Nephron progenitor cell (in vitro differentiated cells): ENCODE results near the gene CACNA1C.

Experiments
- DNase-seq: peaks from one replicate; pipeline ENCODE4 v3.0.0; 2021
- H3K27ac Mint-ChIP-seq: 2 replicates; pipeline ENCODE4 v1.8.0; 2021; ENCODE audit warnings: mild to moderate bottlenecking, moderate library complexity, mixed read lengths
- H3K27me3 Mint-ChIP-seq: 2 replicates; pipeline ENCODE4 v1.8.0; 2021; ENCODE audit warnings: mild to moderate bottlenecking, low read depth, mixed read lengths; ENCODE audit not compliant: poor library complexity
- H3K36me3 Mint-ChIP-seq: 2 replicates; pipeline ENCODE4 v1.8.0; 2021; ENCODE audit warnings: low read depth, mixed read lengths
- H3K4me1 Mint-ChIP-seq: 2 replicates; pipeline ENCODE4 v1.8.0; 2021; ENCODE audit warnings: mixed read lengths
- H3K4me3 Mint-ChIP-seq: 2 replicates; pipeline ENCODE4 v1.8.0; 2021; ENCODE audit warnings: mild to moderate bottlenecking, moderate library complexity, mixed read lengths
- H3K9me3 Mint-ChIP-seq: 2 replicates; pipeline ENCODE4 v1.8.0; 2021; ENCODE audit warnings: mild to moderate bottlenecking, moderate library complexity, mixed read lengths
- CTCF ChIP-seq: fragments of 200-600 bp; sonication (generic); IDR thresholded peaks from 2 replicates; pipeline ENCODE4 v1.5.0; 2021; ENCODE audit warnings: antibody characterized with exemption

The CACNA1C gene

GRCh38 chr12:2547273-2548044 lies 494.7 kb downstream of the CACNA1C start:
- no peak overlapping the region for H3K4me3 Mint-ChIP-seq
- no peak for DNase-seq
- peaks cover 18% of the 10 kb centered on the region for H3K4me1 Mint-ChIP-seq
- no peak overlapping the region for H3K27ac Mint-ChIP-seq
- no peaks in the 10 kb centered on the region for H3K9me3 Mint-ChIP-seq
- H3K27me3 Mint-ChIP-seq, result peaks cover 15% of the 10 kb centered on the region
- H3K36me3 Mint-ChIP-seq, result no peaks in the 10 kb centered on the region
- no peak for TF ChIP-seq CTCF

DNA sequence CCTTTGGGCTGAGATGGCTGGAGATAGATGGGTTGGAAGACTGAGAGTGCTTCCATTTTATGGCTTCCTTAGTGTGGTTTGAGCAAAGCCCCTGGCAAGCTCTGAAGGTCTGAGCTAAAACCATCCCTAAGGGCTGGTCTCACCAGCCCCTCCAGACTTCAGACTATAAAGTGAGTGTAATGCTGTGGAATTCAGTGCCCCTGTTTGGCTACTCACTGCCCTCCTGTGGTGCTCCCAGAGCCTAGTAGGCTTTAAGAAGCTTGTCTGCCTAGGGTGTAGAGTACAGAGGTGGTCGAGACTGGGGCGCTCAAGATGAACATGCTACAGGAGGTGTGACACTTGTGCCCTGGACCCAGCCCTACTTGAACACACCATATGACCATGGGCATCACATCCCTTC lies 495.3 kb downstream of the CACNA1C start:
- no peak overlapping the region for H3K27ac Mint-ChIP-seq
- H3K36me3 Mint-ChIP-seq, result no peaks in the 10 kb centered on the region
- no peak overlapping the region for H3K4me3 Mint-ChIP-seq
- H3K27me3 Mint-ChIP-seq, result peaks cover 15% of the 10 kb centered on the region
- DNase-seq, result no peak
- H3K9me3 Mint-ChIP-seq, result no peaks in the 10 kb centered on the region
- H3K4me1 Mint-ChIP-seq, result peaks cover 18% of the 10 kb centered on the region
- TF ChIP-seq CTCF, result no peak

GRCh38 chr12:2550561-2551411 lies 498.0 kb downstream of the CACNA1C start:
- Mint-ChIP-seq H3K27me3 (peaks cover 8% of the 10 kb centered on the region), H3K4me1 (peaks cover 26% of the 10 kb centered on the region), H3K36me3 (no peaks in the 10 kb centered on the region), H3K4me3 (no peak overlapping the region), H3K27ac (no peak overlapping the region), H3K9me3 (no peaks in the 10 kb centered on the region)
- DNase-seq, result no peak
- no peak for TF ChIP-seq CTCF

DNA sequence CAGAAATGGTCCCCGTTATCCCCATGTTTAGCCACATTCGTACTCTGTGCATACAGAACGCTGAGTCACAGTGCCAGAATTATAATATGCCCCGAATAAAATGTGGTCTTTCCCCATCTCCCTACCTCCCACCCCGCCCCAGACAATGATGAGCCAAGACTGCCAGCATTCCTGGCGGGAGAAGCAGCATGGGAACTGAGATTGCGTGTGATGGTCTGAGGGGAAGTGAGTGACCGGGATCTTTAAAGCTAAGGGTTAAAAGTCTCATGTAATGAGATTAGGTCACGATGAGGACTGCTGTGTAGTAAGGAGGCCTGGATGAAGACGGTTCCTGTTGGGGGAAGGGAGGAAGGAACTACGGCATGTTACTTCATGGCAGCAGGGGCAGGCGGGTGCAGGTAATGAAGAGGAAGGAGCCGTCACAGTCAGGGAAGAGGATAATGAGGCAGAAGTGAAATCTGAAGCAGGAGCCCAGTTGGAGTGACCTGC lies 498.7 kb downstream of the CACNA1C start:
- H3K36me3 Mint-ChIP-seq, result no peaks in the 10 kb centered on the region
- H3K4me3 Mint-ChIP-seq, result no peak overlapping the region
- no peaks in the 10 kb centered on the region for H3K9me3 Mint-ChIP-seq
- H3K4me1 Mint-ChIP-seq, result peaks cover 33% of the 10 kb centered on the region
- peaks cover 13% of the 10 kb centered on the region for H3K27me3 Mint-ChIP-seq
- no peak for TF ChIP-seq CTCF
- no peak overlapping the region for H3K27ac Mint-ChIP-seq
- DNase-seq, result no peak

DNA sequence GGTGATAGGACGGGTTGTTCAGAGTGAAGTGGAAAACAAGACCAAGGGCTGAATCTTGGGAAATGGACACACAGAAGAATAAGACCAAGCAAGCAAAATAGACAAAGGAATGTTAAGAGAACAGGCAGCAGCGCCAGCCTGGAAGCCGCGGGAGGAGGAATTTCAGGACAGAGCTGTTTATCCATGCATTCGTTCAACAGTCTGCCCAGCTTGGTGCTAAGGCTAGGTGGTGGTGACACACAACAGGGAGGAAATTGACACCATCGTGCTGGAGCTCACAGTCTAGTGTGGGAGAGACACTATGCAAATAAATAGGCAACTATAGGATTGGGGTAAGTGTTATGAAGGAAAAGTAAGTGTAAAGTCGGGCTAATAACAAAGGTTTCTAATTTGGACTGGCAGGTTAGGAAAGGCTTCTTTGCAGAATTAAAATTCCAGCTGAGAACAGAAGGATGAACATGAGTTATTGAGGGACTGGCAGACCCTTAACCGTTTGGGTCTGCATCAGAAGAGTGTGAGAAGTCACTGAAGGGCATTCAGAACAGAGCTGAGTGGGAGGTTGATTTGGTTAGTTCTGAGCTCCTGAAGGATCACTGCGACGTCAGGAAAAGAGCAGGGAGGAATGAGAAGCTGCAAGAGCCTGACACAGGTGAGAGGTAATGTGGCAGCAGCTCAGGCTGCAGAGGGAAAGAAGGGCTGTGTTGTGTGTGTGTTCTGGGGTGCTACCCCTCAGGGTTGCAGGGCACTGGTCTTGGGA lies 499.4 kb downstream of the CACNA1C start:
- peaks cover 38% of the 10 kb centered on the region for H3K4me1 Mint-ChIP-seq
- no peak overlapping the region for H3K4me3 Mint-ChIP-seq
- DNase-seq, result no peak
- no peak overlapping the region for H3K27ac Mint-ChIP-seq
- H3K9me3 Mint-ChIP-seq, result no peaks in the 10 kb centered on the region
- no peaks in the 10 kb centered on the region for H3K36me3 Mint-ChIP-seq
- H3K27me3 Mint-ChIP-seq, result peaks cover 20% of the 10 kb centered on the region
- TF ChIP-seq CTCF, result no peak
